Endothelial cell (in vitro differentiated cells): Measurements from ENCODE around the gene RPL10A. TPM values are rescaled to one million over a fixed set of nuclear protein-coding genes. Genes with fewer than 3 reads are reported as not detected.
"Not testable (repeated sequence)": the region's sequence is repeated elsewhere in the genome, so short reads cannot be mapped to it uniquely, and the experiment has no call there.

Experiments
- DNase-seq: peaks from one replicate; pipeline ENCODE4 v3.0.0; 2021; ENCODE audit warnings: low spot score
- H3K27ac Mint-ChIP-seq: one replicate; pipeline ENCODE4 v1.8.0; 2021; ENCODE audit warnings: mixed read lengths, inconsistent platforms; ENCODE audit not compliant: unreplicated experiment
- H3K27me3 Mint-ChIP-seq: one replicate; pipeline ENCODE4 v1.8.0; 2021; ENCODE audit warnings: mild to moderate bottlenecking, moderate library complexity, mixed read lengths, inconsistent platforms; ENCODE audit not compliant: unreplicated experiment
- H3K36me3 Mint-ChIP-seq: one replicate; pipeline ENCODE4 v1.8.0; 2021; ENCODE audit warnings: mild to moderate bottlenecking, low read depth, mixed read lengths, inconsistent platforms; ENCODE audit not compliant: unreplicated experiment
- H3K4me1 Mint-ChIP-seq: one replicate; pipeline ENCODE4 v1.8.0; 2021; ENCODE audit warnings: mild to moderate bottlenecking, mixed read lengths, inconsistent platforms; ENCODE audit not compliant: unreplicated experiment
- H3K4me3 Mint-ChIP-seq: one replicate; pipeline ENCODE4 v1.8.0; 2021; ENCODE audit warnings: mild to moderate bottlenecking, mixed read lengths, inconsistent platforms; ENCODE audit not compliant: unreplicated experiment
- H3K9me3 Mint-ChIP-seq: one replicate; pipeline ENCODE4 v1.8.0; 2021; ENCODE audit warnings: mixed read lengths, inconsistent platforms; ENCODE audit not compliant: unreplicated experiment
- CTCF ChIP-seq: fragments of 200-600 bp; sonication (generic); IDR thresholded peaks from one replicate; pipeline ENCODE4 v1.5.0; 2021; ENCODE audit warnings: antibody characterized with exemption; ENCODE audit not compliant: unreplicated experiment
- total RNA-seq: library from RNA; stranded (reverse); fragmentation: NEBNext Ultra II Directional; extraction: Animal tissue kit (Norgen Biotek cat#: 25700); gene quantifications from one replicate; pipeline ENCODE4 v1.2.1, GENCODE V29; 2021; ENCODE audit not compliant: unreplicated experiment

The RPL10A gene
- total RNA-seq, 1 donor from 2014 or later = 1,320 TPM

- Mint-ChIP-seq H3K4me3 (no peak overlapping the region), H3K27me3 (peaks cover 6% of the 10 kb centered on the region), H3K9me3 (no peaks in the 10 kb centered on the region), H3K4me1 (no peaks in the 10 kb centered on the region), H3K27ac (no peak overlapping the region), H3K36me3 (no peaks in the 10 kb centered on the region)
- no peak for DNase-seq
- TF ChIP-seq CTCF = no peak
These were observed 46.4 kb downstream of the RPL10A start for GRCh38 chr6:35514587-35514986.

- H3K27ac Mint-ChIP-seq, H3K4me3 Mint-ChIP-seq, H3K9me3 Mint-ChIP-seq, H3K36me3 Mint-ChIP-seq, H3K27me3 Mint-ChIP-seq, DNase-seq, H3K4me1 Mint-ChIP-seq: not testable (repeated sequence)
These were observed 47.7 kb downstream of the RPL10A start for GRCh38 chr6:35515939-35516338.

- H3K27me3 Mint-ChIP-seq = peaks cover 2% of the 10 kb centered on the region
- H3K36me3 Mint-ChIP-seq = no peaks in the 10 kb centered on the region
- no peak overlapping the region for H3K4me3 Mint-ChIP-seq
- H3K9me3 Mint-ChIP-seq = no peaks in the 10 kb centered on the region
- TF ChIP-seq CTCF = no peak
- no peak for DNase-seq
- no peak overlapping the region for H3K27ac Mint-ChIP-seq
- no peaks in the 10 kb centered on the region for H3K4me1 Mint-ChIP-seq
These were observed 48.5 kb downstream of the RPL10A start for GRCh38 chr6:35516712-35517111.

- not testable (repeated sequence) for H3K27me3 Mint-ChIP-seq, H3K4me1 Mint-ChIP-seq, H3K9me3 Mint-ChIP-seq
These were observed 49.8 kb downstream of the RPL10A start for GRCh38 chr6:35517978-35518377.

GRCh38 chr6:35518566-35519312 lies 50.5 kb downstream of the RPL10A start:
- Mint-ChIP-seq H3K27me3 (peaks cover 2% of the 10 kb centered on the region), H3K4me3 (no peak overlapping the region), H3K36me3 (no peaks in the 10 kb centered on the region), H3K9me3 (no peaks in the 10 kb centered on the region), H3K4me1 (peaks cover 2% of the 10 kb centered on the region), H3K27ac (no peak overlapping the region)
- no peak for DNase-seq
- no peak for TF ChIP-seq CTCF

More at GRCh38 chr6:35517978-35518377, 49.8 kb downstream of the RPL10A start:
- DNase-seq, H3K4me3 Mint-ChIP-seq, H3K27ac Mint-ChIP-seq, H3K36me3 Mint-ChIP-seq: not testable (repeated sequence)

GRCh38 chr6:35519313-35520015 lies 51.3 kb downstream of the RPL10A start:
- Mint-ChIP-seq H3K4me1 (peaks cover 2% of the 10 kb centered on the region), H3K27ac (no peak overlapping the region), H3K36me3 (no peaks in the 10 kb centered on the region), H3K4me3 (no peak overlapping the region), H3K27me3 (peaks cover 2% of the 10 kb centered on the region), H3K9me3 (no peaks in the 10 kb centered on the region)
- DNase-seq = no peak
- no peak for TF ChIP-seq CTCF
